HEK293T (cell line): ENCODE results near the gene HUS1B.

Source experiments
- CTCF ChIA-PET: fragments of 350-600 bp; formaldehyde crosslinking; extraction: SDS; loops from one replicate; lab custom pipeline; 2021; ENCODE audit warnings: antibody characterized with exemption, inconsistent platforms; lab: Yijun Ruan, JAX
- POLR2A ChIA-PET: fragments of 350-600 bp; formaldehyde crosslinking; extraction: SDS; loops from one replicate; lab custom pipeline; 2020; ENCODE audit warnings: antibody characterized with exemption, inconsistent platforms; lab: Yijun Ruan, JAX
- DNase-seq: peaks from one replicate; pipeline ENCODE4 v3.0.0; 2012; ENCODE audit warnings: mixed read lengths; ENCODE audit errors: extremely low spot score
- ARNT ChIP-seq: fragments of 450-650 bp; IDR thresholded peaks from 2 replicates; pipeline ENCODE4 v1.6.1; 2017; ENCODE audit warnings: mild to moderate bottlenecking
- BHLHE40 ChIP-seq: fragments of 450-650 bp; IDR thresholded peaks from 2 replicates; pipeline ENCODE4 v1.6.1; 2016; ENCODE audit warnings: mild to moderate bottlenecking, moderate library complexity, borderline replicate concordance
- CTBP1 ChIP-seq: fragments of 450-650 bp; IDR thresholded peaks from 2 replicates; pipeline ENCODE4 v1.6.1; 2016; ENCODE audit warnings: borderline replicate concordance
- ELF4 ChIP-seq: fragments of 450-650 bp; IDR thresholded peaks from 2 replicates; pipeline ENCODE4 v1.6.1; 2017; ENCODE audit warnings: antibody characterized with exemption
- FOXA1 ChIP-seq: fragments of 450-650 bp; IDR thresholded peaks from 2 replicates; pipeline ENCODE4 v1.6.1; 2016; ENCODE audit warnings: mild to moderate bottlenecking
- FOXK2 ChIP-seq: fragments of 450-650 bp; IDR thresholded peaks from 2 replicates; pipeline ENCODE4 v1.6.1; 2016; ENCODE audit warnings: mild to moderate bottlenecking
- FOXM1 ChIP-seq: fragments of 450-650 bp; IDR thresholded peaks from 2 replicates; pipeline ENCODE4 v1.6.1; 2017; ENCODE audit warnings: mild to moderate bottlenecking, borderline replicate concordance
- HDGF ChIP-seq: fragments of 450-650 bp; IDR thresholded peaks from 2 replicates; pipeline ENCODE4 v1.6.1; 2017; ENCODE audit warnings: antibody characterized with exemption, borderline replicate concordance
- L3MBTL2 ChIP-seq: fragments of 450-650 bp; conservative IDR thresholded peaks from 2 replicates; pipeline ENCODE4 v1.6.1; 2016; ENCODE audit warnings: mild to moderate bottlenecking
- LEF1 ChIP-seq: fragments of 450-650 bp; IDR thresholded peaks from 2 replicates; pipeline ENCODE4 v1.6.1; 2017; ENCODE audit warnings: mild to moderate bottlenecking, borderline replicate concordance
- NFRKB ChIP-seq: fragments of 450-650 bp; IDR thresholded peaks from 2 replicates; pipeline ENCODE4 v1.6.1; 2016; ENCODE audit warnings: mild to moderate bottlenecking, moderate library complexity
- SP1 ChIP-seq: fragments of 450-650 bp; IDR thresholded peaks from 2 replicates; pipeline ENCODE4 v1.6.1; 2017
- SUZ12 ChIP-seq: fragments of 450-650 bp; IDR thresholded peaks from 2 replicates; pipeline ENCODE4 v1.6.1; 2016; ENCODE audit warnings: mild to moderate bottlenecking
- TARDBP ChIP-seq: fragments of 450-650 bp; IDR thresholded peaks from 2 replicates; pipeline ENCODE4 v1.6.1; 2016
- ZNF384 ChIP-seq: fragments of 450-650 bp; IDR thresholded peaks from 2 replicates; pipeline ENCODE4 v1.6.1; 2016
- TF ChIP-seq, protein P1 (sequence below): fragments of 450-650 bp; IDR thresholded peaks from 2 replicates; pipeline ENCODE4 v1.6.1; 2016

HUS1B gene

DNA sequence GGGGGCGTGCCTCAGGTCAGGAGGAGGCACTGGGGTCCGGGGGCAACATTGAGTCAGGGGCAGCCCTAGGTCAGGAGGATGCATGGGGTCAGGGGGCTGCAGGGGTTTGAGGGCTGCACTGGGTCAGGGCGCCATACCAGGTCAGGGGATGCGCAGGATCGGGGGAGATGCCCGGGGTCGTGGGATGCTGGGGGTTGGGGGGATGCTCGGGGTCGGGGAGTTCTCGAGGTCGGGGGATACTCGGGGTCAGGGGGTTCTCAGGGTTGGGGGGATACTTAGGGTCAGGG lies 36.8 kb upstream of the HUS1B start:
- no peak for TF ChIP-seq CTBP1
- no peak for TF ChIP-seq NFRKB
- TF ChIP-seq, protein P1, sequence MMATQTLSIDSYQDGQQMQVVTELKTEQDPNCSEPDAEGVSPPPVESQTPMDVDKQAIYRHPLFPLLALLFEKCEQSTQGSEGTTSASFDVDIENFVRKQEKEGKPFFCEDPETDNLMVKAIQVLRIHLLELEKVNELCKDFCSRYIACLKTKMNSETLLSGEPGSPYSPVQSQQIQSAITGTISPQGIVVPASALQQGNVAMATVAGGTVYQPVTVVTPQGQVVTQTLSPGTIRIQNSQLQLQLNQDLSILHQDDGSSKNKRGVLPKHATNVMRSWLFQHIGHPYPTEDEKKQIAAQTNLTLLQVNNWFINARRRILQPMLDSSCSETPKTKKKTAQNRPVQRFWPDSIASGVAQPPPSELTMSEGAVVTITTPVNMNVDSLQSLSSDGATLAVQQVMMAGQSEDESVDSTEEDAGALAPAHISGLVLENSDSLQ = no peak
- no peak for TF ChIP-seq ELF4
- TF ChIP-seq TARDBP = no peak
- TF ChIP-seq ZNF384 = no peak
- TF ChIP-seq FOXK2 = no peak
- TF ChIP-seq LEF1 = no peak
- TF ChIP-seq SP1 = no peak
- TF ChIP-seq ARNT = no peak
- TF ChIP-seq L3MBTL2 = no peak
- no peak for TF ChIP-seq FOXM1
- no peak for TF ChIP-seq HDGF
- no peak for TF ChIP-seq SUZ12
- TF ChIP-seq FOXA1 = no peak
- no peak for TF ChIP-seq BHLHE40
- POLR2A ChIA-PET = interaction anchor here (2.0 kb wide), 1 partner anchor 13 kb away, joined by 6 read pairs; no protein-coding TSS in a partner anchor
- CTCF ChIA-PET = no interaction called here
- DNase-seq = no peak

DNA sequence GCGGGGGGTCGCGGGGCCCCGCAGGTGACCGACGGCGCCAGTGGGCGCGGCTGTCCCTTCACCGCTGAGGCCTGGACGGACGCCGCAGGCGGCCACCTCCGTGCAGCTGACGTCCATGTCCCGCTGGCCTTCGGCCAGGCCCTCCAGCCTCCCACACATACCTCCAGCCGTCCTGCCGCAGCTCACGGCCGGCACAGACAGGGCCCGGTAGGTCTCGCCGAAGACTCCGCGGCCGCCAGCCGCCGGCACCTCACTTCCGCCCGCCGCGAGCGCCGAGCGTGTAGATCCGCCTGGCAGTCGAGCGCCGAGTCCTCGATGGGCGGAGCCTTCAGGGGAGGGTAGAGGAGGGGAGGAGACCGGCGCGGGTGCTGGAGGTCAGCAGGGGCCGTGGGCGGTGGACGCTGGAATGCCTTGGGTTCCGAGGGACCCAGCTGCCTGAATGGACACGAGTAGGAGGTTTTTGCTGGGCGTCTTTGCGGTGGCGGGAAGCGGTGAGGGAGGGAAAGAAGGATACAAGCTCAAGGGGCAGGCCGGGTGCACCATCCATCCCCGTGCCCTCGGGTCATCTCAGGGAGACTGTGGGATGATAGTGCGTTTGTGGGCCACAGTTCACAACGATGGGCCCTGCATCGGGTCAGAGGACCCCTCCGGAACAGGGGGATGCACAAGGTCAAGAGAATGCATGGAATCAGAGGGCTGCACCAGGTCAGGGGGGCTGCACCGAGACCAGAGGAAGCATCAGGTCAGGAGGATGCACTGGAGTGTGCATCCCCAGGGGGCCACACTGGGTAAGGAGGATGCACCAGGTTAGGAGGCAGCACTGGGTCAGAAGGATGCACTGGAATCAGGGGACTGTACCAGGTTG lies 36.2 kb upstream of the HUS1B start, which contains the start of gene EXOC2:
EXOC2 (minus strand) TSS at position 282 of the 865 bp plus-strand sequence. CDS start 55,321 bp downstream, outside the sequence.
- POLR2A ChIA-PET = interaction anchor here (1.0 to 2.0 kb wide), 3 partner anchors 10 to 18 kb away, joined by 4 to 12 read pairs (median 6); no protein-coding TSS in a partner anchor
- CTCF ChIA-PET = interaction anchor here (0.9 kb wide), 1 partner anchor 12 kb away, joined by 3 read pairs; no protein-coding TSS in a partner anchor
- TF ChIP-seq CTBP1 (peak; percentile 61; the same call in 1 of the 2 replicates), ZNF384 (no peak), L3MBTL2 (peak; percentile 84), ELF4 (peak; percentile 72)
- peak; percentile 82 for DNase-seq

DNA sequence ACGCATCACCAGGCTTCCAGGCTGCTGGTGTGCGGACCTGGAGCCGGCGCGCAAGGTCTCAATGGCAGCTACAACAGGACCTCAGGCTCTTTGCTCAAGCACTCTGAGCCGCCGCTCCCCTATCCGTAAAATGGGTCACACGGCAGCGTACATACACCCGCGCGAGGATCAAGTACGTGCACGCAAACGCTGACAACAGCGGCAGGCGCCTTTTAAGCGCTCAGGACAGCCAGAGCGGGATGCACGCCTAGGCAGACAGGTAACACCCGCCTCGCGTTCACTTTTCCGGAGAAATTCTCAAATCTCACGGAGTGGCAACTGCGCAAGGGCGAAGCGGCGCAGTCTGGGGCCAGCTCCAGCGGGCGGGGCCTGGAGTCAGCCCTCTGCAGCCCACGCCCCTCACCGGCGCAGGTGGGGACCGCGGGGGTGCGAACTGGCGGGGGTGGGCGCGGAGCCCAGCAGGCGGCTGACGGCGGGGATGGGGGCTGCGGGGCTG lies 35.5 kb upstream of the HUS1B start:
- peak; percentile 64 for DNase-seq
- TF ChIP-seq SP1 (no peak), L3MBTL2 (no peak), FOXM1 (no peak), ARNT (no peak), CTBP1 (no peak), LEF1 (no peak), BHLHE40 (no peak), HDGF (no peak), ELF4 (no peak), TARDBP (no peak), FOXK2 (no peak)
- CTCF ChIA-PET = interaction anchor here (0.9 to 1.0 kb wide), 2 partner anchors 13 to 33 kb away, joined by 3 read pairs; no protein-coding TSS in a partner anchor
- POLR2A ChIA-PET = interaction anchor here (0.6 to 2.0 kb wide), 5 partner anchors 9 to 54 kb away, joined by 3 to 12 read pairs (median 4); no protein-coding TSS in a partner anchor

DNA sequence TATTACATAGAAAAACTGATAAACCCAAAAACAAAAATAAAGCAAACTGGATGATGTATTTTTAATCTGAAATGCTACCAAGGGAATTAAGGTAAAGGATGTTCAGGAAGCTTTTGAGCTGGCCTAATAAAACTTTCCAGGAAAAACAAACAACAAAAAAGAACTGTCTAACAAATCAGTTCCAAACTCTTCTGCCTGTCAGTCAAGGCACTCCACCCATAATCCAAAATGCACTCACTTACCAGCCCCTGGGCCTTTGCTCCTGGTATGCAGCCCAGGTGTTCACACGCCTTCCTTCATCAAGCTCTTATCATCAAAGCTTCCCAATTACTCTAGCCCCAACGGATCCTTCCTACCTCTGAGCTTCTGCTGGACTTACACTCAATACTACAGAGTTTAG lies 32.3 kb upstream of the HUS1B start:
- POLR2A ChIA-PET = interaction anchor here (1.1 to 1.2 kb wide), 2 partner anchors 8 to 22 kb away, joined by 3 read pairs; no protein-coding TSS in a partner anchor
- CTCF ChIA-PET = no interaction called here
- DNase-seq = no peak
- no peak for TF ChIP-seq SUZ12
- TF ChIP-seq TARDBP = no peak
- no peak for TF ChIP-seq LEF1
- TF ChIP-seq, protein P1 = peak; percentile 70
- TF ChIP-seq ARNT = no peak
- no peak for TF ChIP-seq FOXM1
- TF ChIP-seq NFRKB = no peak
- TF ChIP-seq FOXK2 = no peak
- TF ChIP-seq L3MBTL2 = no peak

DNA sequence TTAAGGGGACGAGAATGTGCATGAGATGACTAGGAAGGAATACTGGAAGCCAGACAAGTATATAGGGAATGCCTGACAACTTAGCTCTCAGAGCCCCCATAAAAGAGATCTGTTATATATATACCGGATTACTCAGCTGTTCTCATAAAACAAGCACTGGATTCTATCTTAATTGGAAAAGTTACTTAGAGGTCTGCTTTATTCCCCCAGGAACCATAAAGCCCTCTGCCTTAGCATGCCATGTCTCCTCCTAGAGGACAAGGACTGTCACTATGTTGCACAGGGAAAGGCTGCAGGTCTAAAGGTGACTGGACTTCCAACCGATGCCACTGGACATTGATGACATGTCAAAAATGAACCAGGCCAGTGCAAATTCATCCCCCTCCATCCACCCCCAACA lies 29.6 kb upstream of the HUS1B start:
- DNase-seq = peak; percentile 62
- CTCF ChIA-PET = no interaction called here
- TF ChIP-seq SUZ12 = no peak
- peak; percentile 63; the same call in 1 of the 2 replicates for TF ChIP-seq ARNT
- TF ChIP-seq NFRKB = no peak
- TF ChIP-seq L3MBTL2 = no peak
- no peak for TF ChIP-seq FOXK2
- TF ChIP-seq ELF4 = no peak
- no peak for TF ChIP-seq SP1
- no peak for TF ChIP-seq LEF1
- TF ChIP-seq FOXA1 = no peak
- TF ChIP-seq TARDBP = no peak
- TF ChIP-seq BHLHE40 = no peak
- TF ChIP-seq, protein P1 = 0 out of 2 replicates have a peak, but pooled peaks have one; percentile 14
- no peak for TF ChIP-seq ZNF384
- TF ChIP-seq FOXM1 = no peak
- peak; percentile 38; the same call in 1 of the 2 replicates for TF ChIP-seq CTBP1
- no peak for TF ChIP-seq HDGF
- POLR2A ChIA-PET = no interaction called here
